Central memory CD8-positive, alpha-beta T cell (primary cell): ENCODE measurements around the gene KLF7.
A peak's percentile ranks its signal among the peaks of the same experiment; 100 is the strongest.

Experiments
- ATAC-seq: fragments of 150-1000 bp; cut with Tn5 transposase; replicated peaks from 2 replicates; pipeline ENCODE4 v1.10.0; 2022; ENCODE audit warnings: mild to moderate bottlenecking, moderate FRiP score, moderate number of reproducible peaks; ENCODE audit not compliant: poor library complexity, severe bottlenecking; ENCODE audit errors: extremely low read depth
- DNase-seq, 2 donors: peaks; one replicate each; pipeline ENCODE4 v3.0.0; 2021; ENCODE audit warnings: low spot score in 2 of 2
- H3K27ac Mint-ChIP-seq: one replicate; pipeline ENCODE4 v1.8.0; 2022; ENCODE audit warnings: low read depth, mild to moderate bottlenecking, moderate library complexity, mixed read lengths
- H3K27me3 Mint-ChIP-seq: one replicate; pipeline ENCODE4 v1.8.0; 2022; ENCODE audit warnings: mixed read lengths
- H3K36me3 Mint-ChIP-seq: one replicate; pipeline ENCODE4 v1.8.0; 2022; ENCODE audit warnings: mild to moderate bottlenecking, moderate library complexity, mixed read lengths; ENCODE audit not compliant: insufficient read depth
- H3K4me1 Mint-ChIP-seq: one replicate; pipeline ENCODE4 v1.8.0; 2022; ENCODE audit warnings: mixed read lengths
- H3K4me3 Mint-ChIP-seq: one replicate; pipeline ENCODE4 v1.8.0; 2022; ENCODE audit warnings: mild to moderate bottlenecking, moderate library complexity, mixed read lengths
- H3K9me3 Mint-ChIP-seq: one replicate; pipeline ENCODE4 v1.8.0; 2022; ENCODE audit warnings: mixed read lengths

Gene KLF7

DNA sequence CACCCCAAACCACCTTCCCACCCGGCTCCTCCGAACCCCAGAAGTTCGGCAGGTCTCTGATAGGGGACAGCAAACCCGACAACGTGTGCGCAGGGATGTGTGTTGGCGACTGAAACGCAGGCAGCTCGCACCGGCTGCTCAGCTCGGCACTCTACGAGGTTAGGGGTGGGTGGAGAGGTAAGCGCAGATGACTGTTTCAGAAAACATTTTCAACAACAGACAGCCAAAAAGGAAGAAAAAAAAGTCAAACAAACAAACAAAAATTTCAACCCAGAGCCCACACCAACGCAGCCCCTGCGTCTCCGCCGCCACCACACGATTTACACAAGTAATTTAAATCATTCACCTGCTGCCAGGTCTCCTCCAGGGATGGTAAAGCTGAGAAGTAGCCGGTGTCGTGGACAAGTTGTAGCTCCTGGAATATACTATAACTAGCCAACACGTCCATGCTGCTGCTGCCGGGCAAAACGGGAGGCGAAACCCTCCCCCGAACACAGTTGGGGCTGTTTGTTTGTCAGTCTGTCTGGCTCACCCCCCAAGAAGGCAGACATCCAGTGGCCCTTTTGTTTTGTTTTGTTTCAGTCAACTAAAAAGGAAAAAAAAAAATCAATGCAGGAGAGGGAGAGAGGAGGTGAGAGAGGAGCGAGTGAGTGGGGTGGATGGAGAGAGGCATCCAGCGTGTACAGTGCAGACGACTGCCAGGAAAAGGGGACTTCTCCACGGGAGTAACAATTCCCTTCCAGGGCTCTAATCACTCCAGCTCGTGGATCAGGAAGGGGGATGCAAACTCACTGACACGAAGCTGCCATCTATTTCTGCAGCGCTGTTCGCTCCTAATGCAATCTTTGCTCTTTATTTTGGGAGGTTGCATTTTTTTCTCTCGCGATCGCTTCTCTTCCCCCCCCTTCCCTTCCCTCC, at the start of gene KLF7:
Gene KLF7 (minus strand): TSS at position 828 of the 918 bp plus-strand sequence. CDS start 380 bp downstream, at position 448.
- peak in 1 of 2 donors; percentile 11 for DNase-seq
- Mint-ChIP-seq H3K4me3 (peak within 1 kb of the TSS; percentile 83), H3K27me3 (peaks cover 76% of the 10 kb centered on the region), H3K4me1 (peaks cover 24% of the 10 kb centered on the region), H3K27ac (peak within 1 kb of the TSS; percentile 90), H3K9me3 (no peaks in the 10 kb centered on the region), H3K36me3 (peaks cover 13% of the 10 kb centered on the region)
- peak; percentile 26 for ATAC-seq

DNA sequence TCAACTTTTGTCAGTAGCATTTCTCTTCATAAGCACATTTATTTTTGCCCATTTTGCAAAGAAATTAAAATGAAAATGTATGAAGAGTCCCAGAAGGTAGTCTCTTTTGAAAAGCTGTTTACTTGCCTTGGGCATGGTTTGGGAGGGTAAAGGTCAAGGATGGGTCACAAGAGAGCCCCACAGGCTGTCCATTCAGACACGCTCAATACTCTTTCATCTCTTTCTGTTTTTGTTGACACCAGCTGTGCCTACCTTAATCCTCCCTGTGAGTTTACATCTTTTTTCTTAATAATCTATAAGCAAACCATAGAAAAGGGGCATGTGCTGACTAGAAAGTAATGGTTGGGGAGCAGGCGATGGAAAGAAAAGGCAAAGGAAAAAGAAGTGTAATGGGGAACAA, 49.6 kb upstream of the KLF7 start:
- no peak overlapping the region for H3K27ac Mint-ChIP-seq

DNA sequence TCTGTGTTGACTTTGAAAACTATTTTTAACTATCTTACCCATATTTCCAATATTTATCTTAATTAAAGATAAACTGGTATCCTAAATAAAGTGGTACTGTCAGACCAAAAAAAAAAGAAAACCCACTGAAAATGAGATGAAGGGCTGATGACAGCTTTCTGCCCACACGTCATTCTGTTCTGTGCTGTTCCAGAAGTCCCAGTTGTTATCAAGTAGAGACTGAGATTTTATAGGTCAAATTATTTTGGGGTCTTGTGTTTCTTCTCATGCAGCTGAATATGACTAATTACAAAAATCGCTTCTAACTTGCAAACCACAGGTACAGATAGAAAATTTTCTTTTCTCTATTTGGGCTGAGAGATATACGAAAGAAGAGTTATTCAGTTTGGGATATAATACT, 48.7 kb upstream of the KLF7 start:
- Mint-ChIP-seq H3K27ac (no peak overlapping the region), H3K27me3 (peaks cover 12% of the 10 kb centered on the region), H3K4me3 (no peak overlapping the region), H3K9me3 (no peaks in the 10 kb centered on the region), H3K36me3 (peaks cover 2% of the 10 kb centered on the region), H3K4me1 (no peaks in the 10 kb centered on the region)
- DNase-seq (no peak), ATAC-seq (no peak)

More for the DNA sequence above, 49.6 kb upstream of the KLF7 start:
- peaks cover 12% of the 10 kb centered on the region for H3K27me3 Mint-ChIP-seq
- DNase-seq (no peak), ATAC-seq (no peak)
- no peaks in the 10 kb centered on the region for H3K9me3 Mint-ChIP-seq
- H3K36me3 Mint-ChIP-seq: peaks cover 2% of the 10 kb centered on the region
- no peaks in the 10 kb centered on the region for H3K4me1 Mint-ChIP-seq
- H3K4me3 Mint-ChIP-seq: no peak overlapping the region

DNA sequence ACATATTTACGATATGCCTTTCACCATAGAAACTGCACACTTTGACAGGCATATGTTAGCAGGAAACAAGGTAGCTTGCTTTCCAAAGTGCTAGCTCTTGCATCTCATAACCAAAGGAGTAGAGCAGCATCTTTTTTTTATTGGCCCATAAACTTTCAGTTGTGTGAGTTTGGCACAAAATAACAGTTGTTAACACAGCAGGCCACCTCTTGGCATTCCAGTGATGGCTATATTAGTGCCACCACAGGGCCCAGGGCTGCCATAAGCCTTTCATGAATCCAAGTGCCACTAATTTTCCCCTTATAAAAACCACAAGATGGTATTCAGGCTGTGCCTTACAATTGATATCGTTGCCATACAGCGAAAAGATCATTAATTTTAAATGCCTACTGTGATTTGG, 40.3 kb upstream of the KLF7 start:
- no peaks in the 10 kb centered on the region for H3K4me1 Mint-ChIP-seq
- no peak overlapping the region for H3K27ac Mint-ChIP-seq

DNA sequence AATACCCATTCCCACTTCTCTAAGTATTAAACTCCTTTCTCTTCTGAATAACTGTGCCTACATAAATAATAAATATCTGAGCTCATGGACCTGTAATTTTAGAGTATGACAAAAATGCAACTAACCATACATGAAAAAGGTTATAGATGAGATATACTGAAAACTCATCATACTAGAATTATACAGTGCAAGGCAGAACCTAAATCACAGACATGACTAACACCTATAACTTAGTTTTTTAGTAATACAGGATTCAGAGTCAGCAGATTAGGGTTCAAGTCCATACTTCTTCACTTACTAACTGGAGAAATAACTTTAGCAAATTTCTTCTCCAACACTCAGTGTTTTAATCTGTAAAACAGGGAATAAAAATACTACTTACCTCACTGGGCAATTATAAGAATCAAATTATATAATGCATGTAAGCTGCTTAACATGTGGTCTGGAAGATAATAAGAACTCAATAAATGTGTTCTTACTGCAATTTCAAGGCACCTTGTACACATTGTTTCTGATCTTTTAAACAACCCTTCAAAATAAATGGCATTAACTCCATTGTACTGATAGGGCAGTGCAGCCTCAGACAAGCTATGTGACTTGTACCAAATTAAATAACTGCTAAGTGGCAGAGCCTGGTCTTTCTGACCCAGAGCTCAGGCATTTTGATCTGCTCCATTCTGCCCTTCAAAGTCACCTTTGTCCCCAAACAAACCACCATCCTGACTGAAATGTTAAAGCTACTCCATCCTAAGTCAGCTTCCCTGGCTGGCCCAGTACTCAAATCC, 39.6 kb upstream of the KLF7 start:
- no peak overlapping the region for H3K4me3 Mint-ChIP-seq
- no peak for DNase-seq
- ATAC-seq: no peak
- H3K9me3 Mint-ChIP-seq: no peaks in the 10 kb centered on the region
- no peaks in the 10 kb centered on the region for H3K4me1 Mint-ChIP-seq
- H3K36me3 Mint-ChIP-seq: no peaks in the 10 kb centered on the region
- no peak overlapping the region for H3K27ac Mint-ChIP-seq
- H3K27me3 Mint-ChIP-seq: no peaks in the 10 kb centered on the region

More for the DNA sequence above, 40.3 kb upstream of the KLF7 start:
- Mint-ChIP-seq H3K27me3 (no peaks in the 10 kb centered on the region), H3K9me3 (no peaks in the 10 kb centered on the region), H3K4me3 (no peak overlapping the region), H3K36me3 (no peaks in the 10 kb centered on the region)
- ATAC-seq (no peak), DNase-seq (no peak)

DNA sequence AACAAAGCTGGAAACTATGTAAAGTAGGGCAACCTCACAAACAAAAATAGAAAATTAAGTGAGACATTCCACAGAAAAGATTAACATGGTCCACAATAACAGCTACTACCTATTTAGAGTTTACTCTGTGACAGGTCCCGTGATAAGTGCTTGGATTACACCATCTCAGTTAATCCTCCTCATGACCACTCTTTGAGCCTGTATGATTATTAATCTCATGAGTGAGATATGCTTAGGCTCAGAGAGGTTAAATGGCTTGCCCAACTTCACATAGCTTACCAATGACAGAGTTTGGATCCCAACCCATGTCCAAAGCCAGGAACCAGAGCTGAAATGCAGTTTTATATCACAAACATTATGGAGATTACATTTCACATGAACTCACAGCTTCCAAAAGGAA, 37.3 kb upstream of the KLF7 start:
- H3K27me3 Mint-ChIP-seq: peaks cover 8% of the 10 kb centered on the region
- H3K27ac Mint-ChIP-seq: no peak overlapping the region
- no peaks in the 10 kb centered on the region for H3K9me3 Mint-ChIP-seq
- H3K4me3 Mint-ChIP-seq: no peak overlapping the region
- no peaks in the 10 kb centered on the region for H3K4me1 Mint-ChIP-seq
- no peak for ATAC-seq
- no peak for DNase-seq
- no peaks in the 10 kb centered on the region for H3K36me3 Mint-ChIP-seq

DNA sequence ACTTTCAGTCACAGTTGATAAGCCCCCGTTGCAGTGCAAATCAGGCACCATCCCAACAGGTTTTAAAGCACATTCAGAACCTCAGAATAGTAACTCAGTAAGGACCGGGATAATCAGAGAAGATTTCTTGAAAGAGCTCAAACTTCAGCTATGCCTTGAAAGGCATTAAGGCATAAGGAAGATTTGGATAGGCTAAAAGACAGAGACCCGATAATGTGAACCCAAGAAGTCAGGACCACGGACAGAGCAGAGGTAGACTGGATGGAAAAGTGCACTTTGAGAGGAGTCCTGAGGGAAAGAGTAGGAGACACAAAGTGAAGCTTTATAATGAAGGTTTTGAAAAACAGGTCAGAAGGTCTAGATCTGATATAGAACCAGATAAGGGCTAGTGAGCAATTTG, 36.9 kb upstream of the KLF7 start:
- H3K4me3 Mint-ChIP-seq: no peak overlapping the region
- peaks cover 12% of the 10 kb centered on the region for H3K27me3 Mint-ChIP-seq
- no peaks in the 10 kb centered on the region for H3K9me3 Mint-ChIP-seq
- no peaks in the 10 kb centered on the region for H3K36me3 Mint-ChIP-seq
- no peaks in the 10 kb centered on the region for H3K4me1 Mint-ChIP-seq
- no peak overlapping the region for H3K27ac Mint-ChIP-seq
- no peak for DNase-seq
- ATAC-seq: no peak

DNA sequence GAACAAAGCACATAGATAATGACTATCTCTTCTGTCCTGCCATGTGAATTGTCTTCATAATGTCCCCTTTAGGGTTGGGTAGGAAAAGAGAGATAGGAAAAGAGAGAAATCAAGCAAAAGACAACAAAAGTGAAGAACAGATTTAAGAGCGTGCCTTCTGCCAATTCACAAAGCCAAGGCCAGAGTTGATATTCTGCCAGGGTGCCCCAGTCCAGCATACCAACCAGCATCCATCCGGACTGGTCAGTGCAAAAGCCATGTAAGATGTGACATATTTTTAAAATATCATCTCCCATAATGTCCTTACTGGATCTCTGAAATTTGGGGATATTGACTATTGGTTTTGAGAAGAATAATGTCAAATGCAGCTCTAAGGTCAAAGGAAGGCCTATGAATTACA, 35.7 kb upstream of the KLF7 start:
- no peaks in the 10 kb centered on the region for H3K36me3 Mint-ChIP-seq
- no peak for DNase-seq
- H3K4me1 Mint-ChIP-seq: no peaks in the 10 kb centered on the region
- H3K27ac Mint-ChIP-seq: no peak overlapping the region
- peaks cover 24% of the 10 kb centered on the region for H3K27me3 Mint-ChIP-seq
- H3K4me3 Mint-ChIP-seq: no peak overlapping the region
- H3K9me3 Mint-ChIP-seq: no peaks in the 10 kb centered on the region
- ATAC-seq: no peak

DNA sequence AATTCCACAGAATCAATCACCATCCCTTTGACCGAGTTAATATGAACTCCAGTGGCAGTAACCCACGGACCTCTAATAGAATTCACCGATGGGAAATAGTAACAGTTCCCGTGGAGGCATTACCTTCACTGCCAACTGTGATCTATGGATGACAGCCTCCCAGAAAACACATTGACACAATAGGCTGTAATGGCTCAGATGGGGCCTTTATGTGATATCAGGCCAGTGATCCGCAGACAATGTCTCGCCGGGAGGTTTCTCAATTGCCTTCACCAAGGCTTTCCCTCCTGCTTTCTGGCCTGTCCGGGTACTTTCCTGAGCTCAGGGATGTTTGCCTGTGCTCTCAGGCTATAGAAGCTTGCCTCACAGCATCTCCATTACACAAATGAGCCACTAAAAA, 34.4 kb upstream of the KLF7 start:
- no peak for DNase-seq
- Mint-ChIP-seq H3K36me3 (no peaks in the 10 kb centered on the region), H3K4me1 (no peaks in the 10 kb centered on the region), H3K9me3 (no peaks in the 10 kb centered on the region), H3K4me3 (no peak overlapping the region), H3K27me3 (peaks cover 24% of the 10 kb centered on the region), H3K27ac (no peak overlapping the region)
- no peak for ATAC-seq

DNA sequence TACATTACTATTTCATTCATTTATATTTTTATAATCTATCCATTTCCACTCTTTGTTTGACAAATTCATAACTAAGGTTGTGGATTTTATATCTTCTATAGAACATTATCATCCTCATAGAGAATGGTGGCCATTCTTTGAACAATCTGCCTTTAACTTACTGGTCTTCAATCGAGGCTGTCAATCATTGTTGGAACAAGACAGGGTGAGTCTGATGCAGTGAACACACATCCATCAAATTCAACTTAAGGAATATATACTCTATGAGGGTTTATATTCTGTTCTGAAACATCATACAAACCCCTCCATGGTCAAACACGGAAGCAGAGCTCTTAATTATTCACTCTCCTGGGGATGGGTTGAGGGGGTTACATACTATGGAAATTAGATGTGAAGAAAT, 28.3 kb upstream of the KLF7 start:
- Mint-ChIP-seq H3K27ac (no peak overlapping the region), H3K4me3 (no peak overlapping the region), H3K27me3 (peaks cover 24% of the 10 kb centered on the region), H3K9me3 (no peaks in the 10 kb centered on the region), H3K4me1 (no peaks in the 10 kb centered on the region), H3K36me3 (no peaks in the 10 kb centered on the region)
- DNase-seq: no peak
- ATAC-seq: no peak

DNA sequence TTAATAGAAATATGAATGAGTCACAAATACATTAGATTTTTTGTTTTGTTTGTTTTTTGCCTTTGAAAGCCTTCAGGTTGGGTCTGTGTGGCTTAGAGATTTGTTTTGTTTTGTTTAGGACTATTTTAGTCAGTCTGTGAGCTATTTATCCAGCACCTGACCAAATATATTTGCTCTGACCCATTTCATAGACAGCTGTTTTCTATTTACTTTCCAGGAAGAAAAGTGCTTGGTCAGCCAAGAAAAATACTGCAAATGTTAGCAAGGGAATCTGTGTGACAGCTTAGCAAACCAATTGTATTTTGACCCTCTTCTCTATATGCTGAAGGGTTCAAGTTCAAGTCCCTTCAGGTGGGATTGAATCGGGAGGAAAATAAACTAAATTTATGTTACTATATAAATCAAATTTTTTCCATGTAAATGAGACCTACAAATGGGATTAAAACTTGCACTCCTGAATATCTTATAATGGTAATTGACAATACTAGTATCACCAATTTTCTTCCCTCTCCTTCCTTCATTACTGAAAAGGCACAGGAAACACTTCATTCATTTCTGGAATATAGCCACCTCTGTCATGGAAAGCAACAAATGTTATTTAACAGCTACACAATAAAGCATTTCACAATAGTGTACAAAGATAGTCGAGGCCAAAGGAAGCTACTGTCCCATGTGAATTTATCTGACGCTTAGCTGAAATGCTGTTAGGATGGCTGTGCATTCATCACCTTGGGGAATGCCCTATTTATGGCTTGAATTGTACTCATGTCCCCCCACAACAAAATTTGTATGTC, 23.1 kb upstream of the KLF7 start:
- no peak overlapping the region for H3K4me3 Mint-ChIP-seq
- no peaks in the 10 kb centered on the region for H3K4me1 Mint-ChIP-seq
- no peak for DNase-seq
- no peak overlapping the region for H3K27ac Mint-ChIP-seq
- no peak for ATAC-seq
- no peaks in the 10 kb centered on the region for H3K27me3 Mint-ChIP-seq
- H3K9me3 Mint-ChIP-seq: no peaks in the 10 kb centered on the region
- no peaks in the 10 kb centered on the region for H3K36me3 Mint-ChIP-seq

DNA sequence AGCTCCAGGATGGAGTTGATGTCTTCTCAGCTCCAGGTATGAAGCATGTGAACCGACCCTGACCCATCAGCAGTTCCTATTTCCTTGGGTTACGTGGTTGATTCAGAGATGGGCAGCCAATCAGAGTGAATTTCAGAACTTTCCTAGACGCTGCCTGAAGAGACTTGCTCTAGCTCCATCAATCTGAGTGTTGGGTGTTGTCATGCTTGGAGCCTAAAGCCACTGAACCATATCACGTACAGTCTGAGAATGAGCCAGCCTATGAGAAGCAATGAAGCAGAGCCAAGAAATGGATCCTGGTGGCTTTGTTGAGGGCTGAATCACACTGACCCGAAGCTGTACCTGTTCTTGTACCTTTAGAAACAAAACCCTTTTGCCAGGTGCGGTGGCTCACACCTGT, 19.6 kb upstream of the KLF7 start:
- ATAC-seq: no peak
- DNase-seq: no peak
- H3K27ac Mint-ChIP-seq: no peak overlapping the region
- no peaks in the 10 kb centered on the region for H3K4me1 Mint-ChIP-seq
- H3K4me3 Mint-ChIP-seq: no peak overlapping the region
- H3K9me3 Mint-ChIP-seq: no peaks in the 10 kb centered on the region
- H3K36me3 Mint-ChIP-seq: no peaks in the 10 kb centered on the region
- no peaks in the 10 kb centered on the region for H3K27me3 Mint-ChIP-seq
